ENCODE results near the gene DIPK1A. TPM values are rescaled to one million over a fixed set of nuclear protein-coding genes. Genes with fewer than 3 reads are reported as not detected.

DIPK1A gene
- total RNA-seq, 1 donor: 29.0 TPM

DNA sequence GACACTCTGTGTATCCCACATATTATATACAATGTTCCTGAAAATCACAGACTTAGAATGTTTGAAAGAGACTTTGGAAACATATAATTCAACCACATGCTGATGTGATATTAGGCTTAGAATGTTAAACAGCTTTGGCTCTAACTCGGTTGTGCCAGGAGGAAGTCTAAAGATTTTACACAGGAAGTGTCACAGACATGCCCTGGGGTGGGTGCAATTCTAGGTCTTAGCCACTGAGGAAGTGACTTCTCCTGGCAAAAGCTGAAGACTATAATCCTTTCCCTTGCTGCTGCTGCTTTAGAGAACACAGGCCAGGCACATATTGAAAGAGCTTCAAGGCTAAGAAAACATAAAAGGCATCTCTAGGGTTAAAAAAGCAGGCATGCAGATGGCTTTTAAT, 78.4 kb downstream of the DIPK1A start:
- no peak for DNase-seq (ENCODE audit: insufficient read length, low spot score, missing footprints)

DNA sequence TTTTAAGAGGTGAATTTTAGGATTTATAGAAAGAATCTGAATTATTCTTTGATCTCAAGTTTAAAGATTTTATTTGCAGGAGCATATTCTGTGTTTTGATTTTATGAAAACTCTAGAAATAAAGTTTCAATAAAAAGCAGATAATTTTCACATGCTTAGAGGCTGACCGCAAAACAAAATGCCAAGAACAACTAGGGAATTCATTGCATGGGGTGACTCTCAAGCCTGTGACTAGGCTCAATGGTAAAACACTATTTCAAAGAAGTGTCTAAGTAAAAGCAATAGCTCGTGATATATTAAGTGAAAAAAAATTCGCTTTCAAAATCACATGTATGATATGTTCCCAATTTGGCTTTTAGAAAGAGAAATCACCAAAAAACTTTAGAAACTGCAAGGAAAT, 79.9 kb downstream of the DIPK1A start:
- no peak for DNase-seq (ENCODE audit: insufficient read length, low spot score, missing footprints)
- no peaks in the 10 kb centered on the region for H4K20me1 ChIP-seq (ENCODE audit: insufficient read depth, low read length)
- no peaks in the 10 kb centered on the region for H3K79me2 ChIP-seq (ENCODE audit: insufficient read depth, low read length)
- no peak for TF ChIP-seq CTCF (IDR thresholded peaks at IDR 0.05; ENCODE audit: extremely low read depth, low read depth, low read length)
- no peak overlapping the region for H3K27ac ChIP-seq (ENCODE audit: low read depth, low read length)
- H3K4me1 ChIP-seq (ENCODE audit: insufficient read depth, low read length): peaks cover 5% of the 10 kb centered on the region
- H3K4me3 ChIP-seq (ENCODE audit: insufficient read depth, low read length): no peak overlapping the region
- no peak overlapping the region for H3K4me2 ChIP-seq (ENCODE audit: insufficient read depth, low read length)
- no peak overlapping the region for H2AFZ ChIP-seq (ENCODE audit: low read length)
- H3K27me3 ChIP-seq (ENCODE audit: insufficient read depth, low read length): no peaks in the 10 kb centered on the region
- H3K9me3 ChIP-seq (ENCODE audit: low read depth, low read length): no peaks in the 10 kb centered on the region
- H3K36me3 ChIP-seq (ENCODE audit: insufficient read depth, low read length): no peaks in the 10 kb centered on the region

More for the DNA sequence above, 78.4 kb downstream of the DIPK1A start:
- no peak overlapping the region for H3K27ac ChIP-seq (ENCODE audit: low read depth, low read length)
- no peaks in the 10 kb centered on the region for H3K27me3 ChIP-seq (ENCODE audit: insufficient read depth, low read length)
- H3K4me1 ChIP-seq (ENCODE audit: insufficient read depth, low read length): no peaks in the 10 kb centered on the region
- no peak overlapping the region for H3K4me3 ChIP-seq (ENCODE audit: insufficient read depth, low read length)
- no peaks in the 10 kb centered on the region for H3K79me2 ChIP-seq (ENCODE audit: insufficient read depth, low read length)
- H2AFZ ChIP-seq (ENCODE audit: low read length): no peak overlapping the region
- no peaks in the 10 kb centered on the region for H4K20me1 ChIP-seq (ENCODE audit: insufficient read depth, low read length)
- H3K9me3 ChIP-seq (ENCODE audit: low read depth, low read length): no peaks in the 10 kb centered on the region
- no peak overlapping the region for H3K4me2 ChIP-seq (ENCODE audit: insufficient read depth, low read length)
- TF ChIP-seq CTCF (IDR thresholded peaks at IDR 0.05; ENCODE audit: extremely low read depth, low read depth, low read length): no peak
- no peaks in the 10 kb centered on the region for H3K36me3 ChIP-seq (ENCODE audit: insufficient read depth, low read length)

GRCh38 chr1:92879316-92879968, 81.8 kb downstream of the DIPK1A start:
- no peak for DNase-seq (ENCODE audit: insufficient read length, low spot score, missing footprints)
- TF ChIP-seq CTCF (IDR thresholded peaks at IDR 0.05; ENCODE audit: extremely low read depth, low read depth, low read length): no peak
- H3K4me2 ChIP-seq (ENCODE audit: insufficient read depth, low read length): no peak overlapping the region
- H4K20me1 ChIP-seq (ENCODE audit: insufficient read depth, low read length): no peaks in the 10 kb centered on the region
- H3K9me3 ChIP-seq (ENCODE audit: low read depth, low read length): no peaks in the 10 kb centered on the region
- no peak overlapping the region for H2AFZ ChIP-seq (ENCODE audit: low read length)
- H3K27me3 ChIP-seq (ENCODE audit: insufficient read depth, low read length): no peaks in the 10 kb centered on the region
- H3K4me1 ChIP-seq (ENCODE audit: insufficient read depth, low read length): peaks cover 5% of the 10 kb centered on the region
- H3K36me3 ChIP-seq (ENCODE audit: insufficient read depth, low read length): no peaks in the 10 kb centered on the region
- no peaks in the 10 kb centered on the region for H3K79me2 ChIP-seq (ENCODE audit: insufficient read depth, low read length)
- no peak overlapping the region for H3K4me3 ChIP-seq (ENCODE audit: insufficient read depth, low read length)
- H3K27ac ChIP-seq (ENCODE audit: low read depth, low read length): no peak overlapping the region

DNA sequence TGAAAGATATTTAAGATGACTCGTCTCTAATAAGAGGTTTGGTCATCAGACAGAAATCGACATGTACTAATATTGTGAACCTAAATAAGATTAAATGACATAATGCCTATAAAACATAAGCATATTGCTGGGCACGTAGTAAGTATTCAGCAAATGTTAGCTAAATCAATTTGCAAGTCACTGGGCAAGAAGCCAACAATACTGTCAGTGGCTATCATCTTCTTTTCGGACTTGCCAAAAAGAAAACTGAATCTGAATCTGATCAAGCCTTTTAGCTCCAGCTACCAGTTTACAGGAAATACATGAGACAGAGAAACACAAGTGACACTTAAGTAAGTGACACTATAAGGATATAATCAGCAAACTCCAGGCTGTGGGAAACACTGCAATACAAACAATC, 83.5 kb downstream of the DIPK1A start:
- H3K79me2 ChIP-seq (ENCODE audit: insufficient read depth, low read length): no peaks in the 10 kb centered on the region
- H3K4me2 ChIP-seq (ENCODE audit: insufficient read depth, low read length): peak overlapping the region; percentile 60
- no peaks in the 10 kb centered on the region for H4K20me1 ChIP-seq (ENCODE audit: insufficient read depth, low read length)
- H3K36me3 ChIP-seq (ENCODE audit: insufficient read depth, low read length): no peaks in the 10 kb centered on the region
- no peaks in the 10 kb centered on the region for H3K9me3 ChIP-seq (ENCODE audit: low read depth, low read length)
- H2AFZ ChIP-seq (ENCODE audit: low read length): no peak overlapping the region
- H3K4me1 ChIP-seq (ENCODE audit: insufficient read depth, low read length): peaks cover 5% of the 10 kb centered on the region
- no peak overlapping the region for H3K27ac ChIP-seq (ENCODE audit: low read depth, low read length)
- no peak overlapping the region for H3K4me3 ChIP-seq (ENCODE audit: insufficient read depth, low read length)
- no peak for TF ChIP-seq CTCF (IDR thresholded peaks at IDR 0.05; ENCODE audit: extremely low read depth, low read depth, low read length)
- peak; percentile 47 for DNase-seq (ENCODE audit: insufficient read length, low spot score, missing footprints)
- no peaks in the 10 kb centered on the region for H3K27me3 ChIP-seq (ENCODE audit: insufficient read depth, low read length)
